GM12878 (cell line): ENCODE measurements around the gene CD58. TPM values are rescaled to one million over a fixed set of nuclear protein-coding genes. Genes with fewer than 3 reads are reported as not detected.

Source experiments
- ATAC-seq: fragments of 200-7000 bp; cut with Tn5 transposase; 3 replicates; pipeline ENCODE4 v1.9.1; 2020; ENCODE audit warnings: mild to moderate bottlenecking, moderate library complexity
- BruUV-seq: library from RNA; stranded (reverse); fragments of 400-500 nt; replicated peaks from 2 replicates; lab custom pipeline; 2021; lab: Mats Ljungman, UMichigan
- CTCF ChIA-PET: fragments of 300-600 bp; sonication (Branson Sonifier 250); formaldehyde crosslinking; extraction: SDS; loops from one replicate; lab custom pipeline; 2021; ENCODE audit warnings: inconsistent platforms; lab: Yijun Ruan, JAX
- POLR2A ChIA-PET: fragments of 350-600 bp; formaldehyde crosslinking; extraction: SDS; loops from one replicate; lab custom pipeline; 2021; ENCODE audit warnings: inconsistent platforms; lab: Charles Lee
- RAD21 ChIA-PET: fragments of 300-600 bp; sonication (Branson Sonifier 250); formaldehyde crosslinking; loops from one replicate; lab custom pipeline; 2023; ENCODE audit warnings: antibody characterized with exemption; ENCODE audit not compliant: unreplicated experiment; lab: Charles Lee
- SMC1A ChIA-PET: fragments of 300-600 bp; sonication (Branson Sonifier 250); formaldehyde crosslinking; loops from one replicate; lab custom pipeline; 2023; ENCODE audit not compliant: unreplicated experiment, uncharacterized antibody; lab: Charles Lee
- DNase-seq: peaks from one replicate; pipeline ENCODE4 v3.0.0-alpha.2; 2011; ENCODE audit warnings: low read depth, low spot score
- FAIRE-seq: peaks from 3 replicates; lab custom pipeline; 2011; peaks lifted over from hg19 to GRCh38; lab: Jason Lieb, UNC
- H2AFZ ChIP-seq: 2 replicates; pipeline ENCODE4 v1.6.0; 2011; ENCODE audit warnings: low read depth, low read length, control low read depth; ENCODE audit not compliant: control insufficient read depth
- H3K27ac ChIP-seq: 2 replicates; pipeline ENCODE4 v1.5.1; 2011; ENCODE audit warnings: control low read depth; ENCODE audit not compliant: control insufficient read depth, insufficient read depth
- H3K27me3 ChIP-seq, 2 experiments: replicated peaks in 1 of 2; 2 replicates each; pipeline versions ENCODE4 v1.6.0 to v1.6.1; 2011; ENCODE audit warnings: low read length in 1 of 2; ENCODE audit not compliant: control insufficient read depth in 2 of 2, insufficient read depth in 2 of 2
- H3K36me3 ChIP-seq, 2 experiments: 2 replicates each; pipeline ENCODE4 v1.5.1; 2011; ENCODE audit warnings: low read length in 1 of 2; ENCODE audit not compliant: control insufficient read depth in 2 of 2, insufficient read depth in 2 of 2
- H3K4me1 ChIP-seq: 2 replicates; pipeline ENCODE4 v1.6.1; 2011; ENCODE audit warnings: mild to moderate bottlenecking, low read length, moderate library complexity, mixed read lengths; ENCODE audit not compliant: control insufficient read depth, insufficient read depth
- H3K4me2 ChIP-seq: 2 replicates; pipeline ENCODE4 v1.6.0; 2011; ENCODE audit warnings: control low read depth; ENCODE audit not compliant: control insufficient read depth, insufficient read depth
- H3K4me3 ChIP-seq: fragments of 200-600 bp; sonication (generic); 2 replicates; pipeline ENCODE4 v1.5.1; 2016
- H3K79me2 ChIP-seq: 2 replicates; pipeline ENCODE4 v1.6.0; 2011; ENCODE audit warnings: low read length; ENCODE audit not compliant: control insufficient read depth, insufficient read depth
- H3K9ac ChIP-seq: 2 replicates; pipeline ENCODE4 v1.8.0; 2011; ENCODE audit warnings: low read length, control low read depth, mixed read lengths; ENCODE audit not compliant: control insufficient read depth, insufficient read depth
- H3K9me3 ChIP-seq: replicated peaks from 3 replicates; pipeline ENCODE4 v1.5.1; 2011; ENCODE audit warnings: mild to moderate bottlenecking, low read length; ENCODE audit not compliant: control insufficient read depth, insufficient read depth
- H4K20me1 ChIP-seq: 2 replicates; pipeline ENCODE4 v1.6.0; 2011; ENCODE audit not compliant: control insufficient read depth, insufficient read depth
- CREB1 ChIP-seq: IDR thresholded peaks from 2 replicates; pipeline ENCODE4 v1.6.1; 2012; ENCODE audit warnings: low read depth, mild to moderate bottlenecking, inconsistent platforms
- EGR1 ChIP-seq, 2 experiments: IDR thresholded peaks; 1 replicate in 1 of 2; 2 replicates in 1 of 2; pipeline ENCODE4 v1.6.1; 2011 to 2012; ENCODE audit warnings: low read depth in 2 of 2, low read length in 2 of 2, borderline replicate concordance in 1 of 2, mild to moderate bottlenecking in 1 of 2, moderate library complexity in 1 of 2
- FOS ChIP-seq: IDR thresholded peaks from 3 replicates; pipeline ENCODE4 v1.6.1; 2011; ENCODE audit warnings: borderline replicate concordance; ENCODE audit not compliant: insufficient read length; ENCODE audit errors: extremely low read depth
- FOXK2 ChIP-seq: fragments of 450-650 bp; IDR thresholded peaks from 2 replicates; pipeline ENCODE4 v1.6.1; 2017; ENCODE audit warnings: mild to moderate bottlenecking, moderate library complexity
- GABPA ChIP-seq: IDR thresholded peaks from 2 replicates; pipeline ENCODE4 v1.6.1; 2014; ENCODE audit warnings: antibody characterized with exemption, low read depth, mild to moderate bottlenecking, inconsistent platforms
- GATAD2B ChIP-seq: fragments of 450-650 bp; conservative IDR thresholded peaks from 2 replicates; pipeline ENCODE4 v1.6.1; 2017; ENCODE audit warnings: low read depth, mild to moderate bottlenecking, moderate library complexity
- MXI1 ChIP-seq: fragments of 150-350 bp; IDR thresholded peaks from 2 replicates; pipeline ENCODE4 v1.6.1; 2011; ENCODE audit warnings: low read depth, mild to moderate bottlenecking, inconsistent platforms, low read length, improper control_type of control experiment
- MYC ChIP-seq: IDR thresholded peaks from 2 replicates; pipeline ENCODE4 v1.6.1; 2011; ENCODE audit warnings: mild to moderate bottlenecking, low read length, moderate library complexity, inconsistent platforms; ENCODE audit not compliant: insufficient read depth, insufficient replicate concordance, insufficient read length, severe bottlenecking
- NFIC ChIP-seq: IDR thresholded peaks from 2 replicates; pipeline ENCODE4 v1.6.1; 2012; ENCODE audit warnings: low read depth, mild to moderate bottlenecking, inconsistent platforms, low read length, moderate library complexity
- NFYA ChIP-seq: IDR thresholded peaks from 2 replicates; pipeline ENCODE4 v1.6.1; 2011; ENCODE audit warnings: low read depth, mild to moderate bottlenecking, low read length, improper control_type of control experiment, borderline replicate concordance
- PBX3 ChIP-seq: IDR thresholded peaks from 2 replicates; pipeline ENCODE4 v1.6.1; 2011; ENCODE audit warnings: mild to moderate bottlenecking, low read depth, low read length, moderate library complexity; ENCODE audit not compliant: insufficient replicate concordance
- POLR2AphosphoS2 ChIP-seq: IDR thresholded peaks from 2 replicates; pipeline ENCODE4 v1.6.1; 2011; ENCODE audit warnings: low read depth, mild to moderate bottlenecking, low read length, improper control_type of control experiment, moderate library complexity
- RBBP5 ChIP-seq: fragments of 200-600 bp; sonication (generic); conservative IDR thresholded peaks from 2 replicates; pipeline ENCODE4 v1.6.1; 2016
- RFX5 ChIP-seq: IDR thresholded peaks from 2 replicates; pipeline ENCODE4 v1.6.1; 2011; ENCODE audit warnings: low read depth, low read length, improper control_type of control experiment
- SREBF1 ChIP-seq: IDR thresholded peaks from 2 replicates; pipeline ENCODE4 v1.6.1; 2012; ENCODE audit warnings: mild to moderate bottlenecking, low read length
- STAT3 ChIP-seq: IDR thresholded peaks from 2 replicates; pipeline ENCODE4 v1.6.1; 2011; ENCODE audit warnings: low read depth, low read length, improper control_type of control experiment
- USF1 ChIP-seq: IDR thresholded peaks from 2 replicates; pipeline ENCODE4 v1.6.1; 2011; ENCODE audit warnings: borderline replicate concordance, low read depth, mild to moderate bottlenecking, moderate library complexity, mixed read lengths, low read length; ENCODE audit not compliant: insufficient read depth; ENCODE audit errors: extremely low read length
- ZBED1 ChIP-seq: IDR thresholded peaks from 2 replicates; pipeline ENCODE4 v1.6.1; 2016; ENCODE audit warnings: borderline replicate concordance
- ZNF217 ChIP-seq: fragments of 450-650 bp; IDR thresholded peaks from 2 replicates; pipeline ENCODE4 v1.6.1; 2017; ENCODE audit warnings: antibody characterized with exemption, mild to moderate bottlenecking
- ZNF24 ChIP-seq: fragments of 450-650 bp; IDR thresholded peaks from 2 replicates; pipeline ENCODE4 v1.6.1; 2017; ENCODE audit warnings: antibody characterized with exemption, mild to moderate bottlenecking
- WGBS: methylation state at CpG from one replicate; pipeline ENCODE4 v1.1.6; 2016; ENCODE audit warnings: low lambda C conversion rate; ENCODE audit not compliant: insufficient replicate concordance, insufficient coverage; ENCODE audit errors: missing lambda C conversion rate; 5-methylcytosine and 5-hydroxymethylcytosine counted together
- in situ Hi-C: fragments of 300-500 bp; cut with MboI; formaldehyde crosslinking; loops from 9 replicates; pipeline ENCODE4 v1.14.3; 2018; ENCODE audit warnings: mixed read lengths
- intact Hi-C: fragments of 100-400 bp; cut with micrococcal nuclease; formaldehyde crosslinking; loops from one replicate; pipeline ENCODE4 v1.14.2; 2022; ENCODE audit not compliant: unreplicated experiment
- polyA plus RNA-seq, 11 experiments: library from polyadenylated mRNA; depleted of rRNA in 4 of 11; unstranded in 6 of 11; stranded (reverse) in 5 of 11; fragments of >200 nt; fragmentation: Nextera tagmentation in 4 of 11; fragmentation: Illumina TruSeq in 1 of 11; extraction: Ambion mirVana in 4 of 11; extraction: Trizol in 1 of 11; gene quantifications; 1 replicate in 1 of 11; 2 replicates in 10 of 11; pipeline versions ENCODE4 v1.2.1 to v1.2.3, GENCODE V29; 2011 to 2016; ENCODE audit warnings: inconsistent platforms in 2 of 11, missing spikeins in 2 of 11, low read depth in 1 of 11
- total RNA-seq, 4 experiments: library from RNA; depleted of rRNA in 3 of 4; stranded (reverse); fragments of >200 nt in 3 of 4; fragmentation: Illumina TruSeq in 1 of 4; extraction: Trizol in 1 of 4; gene quantifications; 2 replicates each; pipeline versions ENCODE4 v1.2.1 to v1.2.3, GENCODE V29; 2013 to 2021

Gene CD58
- total and polyA plus RNA-seq, 10 of the 15 experiments (the other 5 are each of a cell fraction or from before 2014, with no cell fraction given), result 70.4 to 252 (median 129) TPM

GRCh38 chr1:116495535-116495934 is 75.3 kb downstream of the CD58 start:
- SMC1A ChIA-PET, result interaction anchor here (6.4 kb wide), 1 partner anchor 9 kb away, joined by 81 read pairs; no protein-coding TSS in a partner anchor
- no peak for FAIRE-seq
- POLR2A ChIA-PET, result interaction anchor here (0.7 to 1.1 kb wide), 2 partner anchors 10 to 19 kb away, joined by 4 to 5 read pairs; no protein-coding TSS in a partner anchor
- intact Hi-C loops (no loop called here), in situ Hi-C loops (no loop called here)
- Histone ChIP-seq H2AFZ (no peak overlapping the region), H3K79me2 (no peaks in the 10 kb centered on the region), H3K36me3 (peaks cover 0 to 3% of the 10 kb centered on the region in 2 experiments; a peak in 3 of 4 replicates), H3K27me3 (no peaks in the 10 kb centered on the region), H4K20me1 (no peaks in the 10 kb centered on the region), H3K4me3 (no peak overlapping the region), H3K9me3 (no peaks in the 10 kb centered on the region), H3K4me1 (no peaks in the 10 kb centered on the region), H3K4me2 (no peak overlapping the region), H3K27ac (no peak overlapping the region), H3K9ac (no peak overlapping the region)
- CTCF ChIA-PET, result interaction anchor here (6.0 to 12.7 kb wide), 2 partner anchors 9 to 355 kb away, joined by 103 to 230 read pairs; no protein-coding TSS in a partner anchor
- no peak for DNase-seq
- no TSS peak for BruUV-seq
- WGBS, result 100% methylated on average over 3 of the region's 4 CpGs
- ATAC-seq, result no peak
- TF ChIP-seq NFYA (no peak), PBX3 (no peak), RFX5 (no peak), RBBP5 (no peak), NFIC (no peak), SREBF1 (no peak), FOS (no peak), ZBED1 (no peak), POLR2AphosphoS2 (no peak), STAT3 (no peak), MXI1 (no peak), CREB1 (no peak), GABPA (no peak), ZNF217 (no peak), MYC (no peak), FOXK2 (no peak), GATAD2B (no peak), ZNF24 (no peak), EGR1 (IDR thresholded peaks at IDR 0.05; ENCODE audit: borderline replicate concordance in 1 of 2, low read depth in 2 of 2, low read length in 2 of 2) (no peak), USF1 (no peak)
- RAD21 ChIA-PET, result interaction anchor here (1.8 to 3.4 kb wide), 2 partner anchors 11 to 356 kb away, joined by 7 to 14 read pairs; no protein-coding TSS in a partner anchor
